Measurements from ENCODE around the gene PRKAA1. TPM values are rescaled to one million over a fixed set of nuclear protein-coding genes. Genes with fewer than 3 reads are reported as not detected.

The PRKAA1 gene
- total and polyA plus RNA-seq, 2 of the 13 experiments (the other 11 are each of a cell fraction or from before 2014, with no cell fraction given) = 36.6 to 58.0 TPM

DNA sequence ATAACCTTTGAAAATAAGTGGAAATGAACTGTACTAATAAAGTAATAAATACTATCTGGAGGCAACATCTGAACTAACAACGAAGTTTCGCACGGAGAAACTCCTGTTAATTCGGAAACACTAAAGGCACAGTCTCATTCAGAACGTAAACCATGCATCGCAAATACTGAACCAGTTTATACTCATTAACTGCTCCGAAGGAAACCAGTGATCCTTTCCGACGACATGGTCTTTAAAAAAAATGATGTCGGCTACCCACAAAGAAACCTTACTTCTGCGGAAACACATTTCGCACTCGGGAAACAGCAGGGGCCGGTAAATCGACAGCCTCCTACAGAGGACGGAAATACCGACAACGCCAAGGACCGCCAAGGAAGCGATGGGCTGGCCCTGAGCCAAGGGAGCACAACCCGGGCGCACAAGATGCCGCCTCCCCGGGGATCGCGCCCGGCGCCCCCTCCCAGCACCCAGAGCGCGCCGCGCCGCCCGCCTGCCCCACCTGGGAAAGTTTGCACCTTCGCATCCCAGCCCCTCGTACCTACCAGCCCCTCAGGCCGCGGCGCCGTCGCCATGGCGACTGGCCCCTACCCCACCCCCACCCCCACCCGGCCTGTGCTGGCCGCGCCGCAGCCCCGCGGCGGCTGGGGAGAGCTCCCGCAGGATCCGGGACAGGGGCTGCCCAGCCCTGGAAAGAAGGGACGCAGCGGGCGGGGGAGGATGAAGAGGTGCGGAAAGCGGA is 732 bp downstream of the PRKAA1 start:
- 4% methylated on average over 25 of the region's 56 CpGs for WGBS (ENCODE audit: low lambda C conversion rate)
- ATAC-seq (peak; percentile 78), FAIRE-seq (no peak), DNase-seq (ENCODE audit: low spot score) (no peak)
- in situ Hi-C loops (cut with HindIII; ENCODE audit: extremely low pct_ligation_motif_present, low pct_unique_long_range_greater_than_20kb) = no loop called here
- H3K36me3 ChIP-seq (replicated peaks in 1 of 2; ENCODE audit: control insufficient read depth in 1 of 2, insufficient read depth in 2 of 2, low read length in 2 of 2) = no peaks in the 10 kb centered on the region
- POLR2A ChIA-PET = interaction anchor here (0.6 to 2.2 kb wide), 6 partner anchors 9 to 618 kb away, joined by 3 to 8 read pairs (median 5); no protein-coding TSS in a partner anchor
- H3K79me2 ChIP-seq (ENCODE audit: insufficient read depth, low read length) = peaks cover 50% of the 10 kb centered on the region
- peak overlapping the region; percentile 93 for H3K27ac ChIP-seq (ENCODE audit: extremely low read length, insufficient read depth, low read length)
- H3K4me3 ChIP-seq (replicated peaks in 1 of 3; ENCODE audit: insufficient read depth in 1 of 3, low read depth in 2 of 3, low read length in 3 of 3) = peak overlapping the region; percentile 94 to 98 (median 96)
- H2AFZ ChIP-seq (ENCODE audit: low read length) = no peak overlapping the region
- no peaks in the 10 kb centered on the region for H3K9me3 ChIP-seq (ENCODE audit: low read length)
- TSS peak; percentile 58 for BruUV-seq (replicated peaks)
- intact Hi-C loops (cut with micrococcal nuclease; ENCODE audit: unreplicated experiment) = loop anchor here (1.0 kb wide), 2 partner anchors 37 to 42 kb away; partner anchors contain the start of gene TTC33
- H3K9ac ChIP-seq (ENCODE audit: insufficient read depth, low read depth, low read length) = peak overlapping the region; percentile 92
- H3K4me2 ChIP-seq (ENCODE audit: low read depth, low read length) = peak overlapping the region; percentile 81
- H3K4me1 ChIP-seq (ENCODE audit: insufficient read depth, low read length) = peaks cover 63% of the 10 kb centered on the region
- no peaks in the 10 kb centered on the region; a peak in 1 of 5 replicates for H3K27me3 ChIP-seq (ENCODE audit: control insufficient read depth in 1 of 2, insufficient read depth in 2 of 2, low read length in 2 of 2)
- CTCF ChIA-PET (ENCODE audit: low intra/inter-chr PET ratio, low total read pairs) = interaction anchor here (1.7 kb wide), 1 partner anchor 42 kb away, joined by 19 read pairs; the partner anchor contains the start of gene TTC33
- H4K20me1 ChIP-seq (ENCODE audit: insufficient read depth, low read length) = peaks cover 12% of the 10 kb centered on the region
- TF ChIP-seq MAFG (CRISPR knock-in tag; IDR thresholded peaks at IDR 0.05) (no peak), TCF7L2 (IDR thresholded peaks at IDR 0.05; ENCODE audit: low read depth, low read length) (no peak), MAF1 (CRISPR knock-in tag; IDR thresholded peaks at IDR 0.05; ENCODE audit: borderline replicate concordance) (no peak), ZKSCAN5 (CRISPR knock-in tag; IDR thresholded peaks at IDR 0.05) (no peak), ZNF558 (CRISPR knock-in tag; IDR thresholded peaks at IDR 0.05; ENCODE audit: borderline replicate concordance) (no peak), ZNF605 (CRISPR knock-in tag; IDR thresholded peaks at IDR 0.05) (no peak), MAFF (IDR thresholded peaks at IDR 0.05; ENCODE audit: low read depth, low read length) (no peak), ZNF7 (CRISPR knock-in tag; IDR thresholded peaks at IDR 0.05) (no peak), ZBTB26 (CRISPR knock-in tag; IDR thresholded peaks at IDR 0.05; ENCODE audit: borderline replicate concordance) (no peak), RELA (CRISPR knock-in tag; IDR thresholded peaks at IDR 0.05) (no peak), E2F2 (CRISPR knock-in tag; IDR thresholded peaks at IDR 0.05; ENCODE audit: borderline replicate concordance) (no peak), ZNF616 (CRISPR knock-in tag; IDR thresholded peaks at IDR 0.05; ENCODE audit: low read depth) (no peak), ZNF275 (CRISPR knock-in tag; IDR thresholded peaks at IDR 0.05; ENCODE audit: borderline replicate concordance) (no peak), SMAD9 (CRISPR knock-in tag; IDR thresholded peaks at IDR 0.05) (no peak), NFATC3 (CRISPR knock-in tag; IDR thresholded peaks at IDR 0.05) (no peak), ZFP36L1 (CRISPR knock-in tag; IDR thresholded peaks at IDR 0.05) (no peak), SP2 (CRISPR knock-in tag; IDR thresholded peaks at IDR 0.05) (0 out of 2 replicates have a peak, but pooled peaks have one; percentile 21), ARNT2 (CRISPR knock-in tag; IDR thresholded peaks at IDR 0.05; ENCODE audit: low read depth) (no peak), HDAC6 (IDR thresholded peaks at IDR 0.05; ENCODE audit: low read depth, low read length) (no peak), ZFYVE20 (CRISPR knock-in tag; IDR thresholded peaks at IDR 0.05; ENCODE audit: borderline replicate concordance, low read depth) (no peak)
- TF ChIP-seq, protein P1, sequence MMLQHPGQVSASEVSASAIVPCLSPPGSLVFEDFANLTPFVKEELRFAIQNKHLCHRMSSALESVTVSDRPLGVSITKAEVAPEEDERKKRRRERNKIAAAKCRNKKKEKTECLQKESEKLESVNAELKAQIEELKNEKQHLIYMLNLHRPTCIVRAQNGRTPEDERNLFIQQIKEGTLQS (CRISPR knock-in tag; IDR thresholded peaks at IDR 0.05) = no peak

Measured in HepG2 (cell line).